GM12891 (cell line): ENCODE data around the gene EVA1A.

Source experiments
- POLR2A ChIP-seq: IDR thresholded peaks from 2 replicates; pipeline ENCODE4 v1.6.1; 2011; ENCODE audit warnings: low read depth, low read length, control low read depth
- POLR2AphosphoS5 ChIP-seq: IDR thresholded peaks from 2 replicates; pipeline ENCODE4 v1.6.1; 2011; ENCODE audit warnings: low read depth, low read length, control low read depth
- SPI1 ChIP-seq: IDR thresholded peaks from 2 replicates; pipeline ENCODE4 v1.6.1; 2011; ENCODE audit warnings: low read depth, low read length, control low read depth
- TAF1 ChIP-seq: IDR thresholded peaks from 2 replicates; pipeline ENCODE4 v1.6.1; 2011; ENCODE audit warnings: low read depth, low read length, control low read depth

GRCh38 chr2:75608684-75609333, 48.1 kb upstream of the EVA1A start:
- TF ChIP-seq POLR2A = no peak
- TF ChIP-seq TAF1 = no peak
- no peak for TF ChIP-seq POLR2AphosphoS5
- no peak for TF ChIP-seq SPI1
